GM19239 (cell line): ENCODE data around the gene PAQR8.

Experiments used
- DNase-seq: peaks from one replicate; pipeline ENCODE4 v3.0.0; 2011; ENCODE audit warnings: low spot score; ENCODE audit not compliant: insufficient read length
- FAIRE-seq: peaks from 2 replicates; lab custom pipeline; 2011; peaks lifted over from hg19 to GRCh38; lab: Jason Lieb, UNC

PAQR8 gene

GRCh38 chr6:52400313-52401041, 38.5 kb downstream of the PAQR8 start:
- peak; percentile 26 for FAIRE-seq
- DNase-seq = no peak

DNA sequence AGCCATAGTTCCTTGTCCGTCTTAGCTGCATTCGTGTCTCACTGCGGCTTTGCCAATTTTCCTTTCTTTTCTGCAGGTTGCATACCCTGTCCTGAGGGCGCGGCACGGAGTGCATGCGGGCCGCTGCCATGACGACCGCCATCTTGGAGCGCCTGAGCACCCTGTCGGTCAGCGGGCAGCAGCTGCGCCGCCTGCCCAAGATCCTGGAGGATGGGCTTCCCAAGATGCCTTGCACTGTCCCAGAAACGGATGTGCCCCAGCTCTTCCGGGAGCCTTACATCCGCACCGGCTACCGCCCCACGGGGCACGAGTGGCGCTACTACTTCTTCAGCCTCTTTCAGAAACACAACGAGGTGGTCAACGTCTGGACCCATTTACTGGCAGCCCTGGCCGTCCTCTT, 41.1 kb downstream of the PAQR8 start:
- FAIRE-seq = no peak

GRCh38 chr6:52403627-52404026, 41.7 kb downstream of the PAQR8 start:
- FAIRE-seq = no peak
- DNase-seq = no peak

More for the DNA sequence above, 41.1 kb downstream of the PAQR8 start:
- DNase-seq = no peak

DNA sequence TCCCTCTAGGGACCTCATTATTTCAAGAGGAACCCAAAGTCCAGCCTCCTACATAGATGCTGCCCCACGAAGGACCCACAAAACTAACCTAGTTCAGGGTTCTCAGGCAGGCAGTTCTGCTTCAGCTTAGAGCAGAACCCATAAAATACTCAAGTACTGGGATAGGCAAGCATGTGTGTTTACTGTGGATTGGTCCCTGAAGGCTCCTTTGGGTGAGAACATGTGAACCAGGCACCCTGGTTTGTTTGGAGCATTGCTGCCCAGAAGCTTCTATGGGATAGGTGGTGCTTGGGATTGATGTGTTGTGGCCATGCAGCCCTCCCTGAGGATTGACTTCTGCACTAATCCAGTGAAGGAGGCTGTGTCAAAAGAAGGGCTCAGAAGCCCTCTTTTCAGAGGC, 43.3 kb downstream of the PAQR8 start:
- no peak for FAIRE-seq

GRCh38 chr6:52407467-52407866, 45.5 kb downstream of the PAQR8 start:
- no peak for DNase-seq
- peak; percentile 48 for FAIRE-seq

More for the DNA sequence above, 43.3 kb downstream of the PAQR8 start:
- no peak for DNase-seq

GRCh38 chr6:52409499-52409898, 47.5 kb downstream of the PAQR8 start:
- FAIRE-seq = no peak
- DNase-seq = no peak

DNA sequence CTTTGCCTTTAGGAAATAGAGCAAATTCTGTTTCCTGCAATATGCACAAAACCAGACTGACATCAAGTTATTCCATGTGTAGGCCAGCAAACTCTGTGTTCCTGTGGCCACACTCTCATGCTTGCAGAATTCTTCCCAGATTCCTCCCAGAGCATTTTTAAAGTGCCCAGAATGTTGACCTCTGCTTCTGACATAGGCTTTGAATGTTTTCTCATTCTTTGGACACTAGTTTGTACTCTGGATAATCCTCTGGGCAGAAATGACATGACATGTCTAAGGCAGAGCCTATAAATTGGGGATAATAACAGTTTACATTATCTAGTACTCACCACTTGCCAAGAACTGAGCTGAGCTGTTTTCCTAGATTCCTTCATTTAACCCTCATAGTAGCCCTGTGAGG, 49.0 kb downstream of the PAQR8 start:
- FAIRE-seq (no peak), DNase-seq (no peak)

DNA sequence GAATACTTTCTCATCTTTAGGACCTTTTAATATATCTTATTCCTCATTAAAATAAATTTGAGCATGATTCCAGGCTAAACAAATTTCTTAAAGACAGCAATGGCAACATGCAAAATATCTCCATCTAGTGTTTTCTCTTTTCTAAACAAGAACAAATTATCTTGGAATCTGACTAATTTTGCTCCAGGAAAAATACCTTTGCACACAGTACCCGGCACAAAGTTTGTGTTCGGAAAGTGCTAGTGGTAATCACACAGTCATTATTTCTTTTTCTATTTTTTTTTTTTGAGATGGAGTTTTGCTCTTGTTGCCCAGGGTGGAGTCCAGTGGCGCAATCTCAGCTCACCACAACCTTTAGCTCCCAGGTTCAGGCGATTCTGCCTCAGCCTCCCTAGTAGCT, 50.0 kb downstream of the PAQR8 start:
- FAIRE-seq = no peak
- no peak for DNase-seq

DNA sequence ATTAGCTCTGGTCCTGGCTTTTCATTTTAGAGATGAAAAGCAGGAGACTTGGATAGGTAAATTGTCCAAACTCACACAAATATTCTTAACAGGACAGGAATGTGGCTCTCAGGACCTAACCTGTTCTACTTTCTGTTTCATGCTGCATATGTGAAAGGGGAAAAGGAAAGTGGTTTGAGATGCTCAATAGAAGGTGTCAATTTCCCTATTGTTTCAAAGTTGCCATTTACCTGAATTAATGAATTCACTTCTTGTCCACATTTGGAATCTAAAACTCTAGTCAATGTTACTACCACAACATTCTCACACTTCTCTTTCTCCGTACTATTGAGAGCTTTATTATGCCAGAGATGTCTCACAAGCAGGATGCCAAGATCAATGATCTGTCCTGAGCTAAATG, 53.4 kb downstream of the PAQR8 start:
- FAIRE-seq (peak; percentile 55), DNase-seq (no peak)

- FAIRE-seq = no peak
- no peak for DNase-seq
Measured at GRCh38 chr6:52415917-52416628, 54.1 kb downstream of the PAQR8 start.

- FAIRE-seq (peak; percentile 90), DNase-seq (no peak)
Measured at GRCh38 chr6:52416629-52417151, 54.7 kb downstream of the PAQR8 start.

DNA sequence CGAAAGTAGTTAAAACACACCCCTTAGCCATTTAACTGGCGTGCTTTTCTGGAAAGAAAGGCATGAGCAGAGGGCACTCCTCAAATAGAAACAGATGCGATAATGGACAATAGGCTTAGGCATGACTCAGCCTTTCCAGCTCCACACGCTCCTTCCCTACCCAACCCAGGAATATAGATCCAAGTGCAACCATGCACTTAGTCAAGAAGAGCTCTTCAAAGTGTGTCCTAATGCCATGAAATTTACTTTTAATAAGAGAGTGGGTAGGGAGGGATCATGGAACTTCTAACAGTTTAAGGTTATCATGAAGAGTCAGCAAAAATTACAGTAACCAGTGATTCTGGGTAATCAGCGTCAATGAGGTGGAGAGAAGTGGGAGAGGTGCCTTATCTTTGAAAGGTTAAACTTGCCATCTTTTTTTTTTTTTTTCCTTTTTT, 55.7 kb downstream of the PAQR8 start:
- no peak for FAIRE-seq

DNA sequence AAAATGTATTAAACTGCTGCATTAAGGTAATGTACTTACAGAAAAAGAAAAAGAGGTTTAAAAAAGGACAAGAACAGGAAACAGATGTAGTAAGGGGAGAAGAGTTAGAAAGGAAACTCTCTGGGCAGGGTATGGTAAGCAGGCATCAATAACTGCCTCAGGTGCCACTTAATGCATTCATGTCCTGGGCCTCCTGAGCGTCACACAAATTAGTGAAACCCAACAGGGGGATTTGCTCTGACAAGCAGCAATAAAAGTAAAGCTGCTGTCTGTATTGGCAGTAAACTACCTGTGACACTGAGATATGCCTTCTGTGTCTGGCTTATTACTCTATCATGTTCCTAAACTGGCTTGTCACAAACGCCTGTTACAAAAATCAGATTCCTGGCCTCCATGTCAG, 56.7 kb downstream of the PAQR8 start:
- DNase-seq (no peak), FAIRE-seq (no peak)

More for the DNA sequence above, 55.7 kb downstream of the PAQR8 start:
- DNase-seq = no peak

DNA sequence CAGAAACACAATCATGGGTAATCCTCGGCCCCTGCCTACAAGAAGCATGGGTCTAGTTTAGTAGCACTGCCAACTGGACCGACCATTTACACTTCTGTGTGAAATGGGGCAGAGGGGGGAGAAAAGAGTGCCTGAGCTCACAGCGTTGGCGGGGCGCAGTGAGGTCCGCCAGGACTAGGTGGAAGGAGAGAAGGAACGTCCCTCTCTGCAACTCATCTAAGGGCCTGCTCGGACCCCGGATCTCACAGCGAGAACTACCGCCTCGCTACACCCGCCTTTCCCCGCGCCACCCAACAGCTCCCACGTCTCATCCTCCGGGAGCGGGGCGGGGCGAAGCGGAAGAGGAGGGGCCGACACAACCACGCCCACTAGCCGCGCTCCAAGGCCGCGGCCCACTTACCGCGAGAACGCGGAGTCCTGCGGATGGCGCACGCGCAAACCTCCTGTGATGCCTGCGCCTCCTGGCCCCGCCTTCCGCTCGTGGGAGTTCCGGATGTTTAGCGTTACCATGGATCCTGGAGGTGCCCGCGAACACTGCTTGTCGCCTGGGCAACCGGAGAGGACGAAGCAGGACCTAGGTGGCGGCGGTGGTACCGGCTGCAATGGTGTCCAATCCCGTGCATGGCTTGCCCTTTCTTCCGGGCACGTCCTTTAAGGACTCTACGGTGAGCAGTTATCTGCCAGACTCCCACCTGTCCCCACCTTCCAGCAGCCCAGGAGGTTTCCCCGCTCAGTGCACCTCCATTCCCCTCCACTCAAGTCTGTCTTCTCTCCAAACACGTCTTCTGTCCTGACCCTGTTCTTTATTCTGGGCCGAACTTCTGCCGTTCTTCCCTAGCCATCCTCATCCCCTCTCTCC, 58.1 kb downstream of the PAQR8 start, which contains the start of gene EFHC1:
EFHC1 (plus strand) TSS at position 534 of the 859 bp plus-strand sequence; CDS start at position 603, 69 bp downstream.
- FAIRE-seq = peak; percentile 94
- peak; percentile 67 for DNase-seq

GRCh38 chr6:52420668-52421358, 58.9 kb downstream of the PAQR8 start:
- FAIRE-seq = no peak
- DNase-seq = no peak

DNA sequence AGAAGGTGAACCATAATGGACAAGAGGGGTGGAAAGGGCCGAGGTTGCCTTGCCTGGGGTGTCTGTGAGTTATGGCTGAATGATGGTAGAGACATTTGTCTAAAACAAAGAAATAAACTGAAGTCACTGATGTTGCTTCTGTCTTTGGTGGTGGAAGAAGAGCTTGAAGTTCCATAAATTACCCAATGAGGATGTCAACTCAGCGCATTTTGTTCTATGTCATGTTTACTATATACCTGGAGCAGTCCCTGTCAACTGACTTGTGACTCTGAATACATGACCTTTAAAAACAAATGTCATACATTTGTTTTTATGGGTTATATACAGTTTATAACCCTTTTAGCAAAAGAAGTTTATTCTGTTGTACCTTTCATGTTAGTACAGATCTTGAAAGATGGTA, 60.2 kb downstream of the PAQR8 start:
- DNase-seq (no peak), FAIRE-seq (no peak)

DNA sequence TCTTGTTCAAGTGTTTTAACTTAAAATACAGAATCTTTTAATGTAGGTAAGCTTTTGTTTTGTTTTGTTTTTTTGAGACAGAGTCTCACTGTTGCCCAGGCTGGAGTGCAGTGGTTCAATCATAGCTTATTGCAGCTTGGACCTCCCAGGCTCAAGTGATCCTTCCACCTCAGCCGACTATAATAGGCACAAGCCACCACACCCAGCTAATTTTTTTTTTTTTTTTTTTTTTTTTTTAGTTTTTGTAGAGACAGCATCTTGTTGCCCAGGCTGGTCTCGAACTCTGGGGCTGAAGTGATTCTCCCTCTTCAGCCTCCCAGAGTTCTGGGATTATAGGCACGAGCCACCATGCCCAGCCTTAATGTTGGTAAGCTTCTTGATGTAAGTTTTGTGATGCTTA, 61.5 kb downstream of the PAQR8 start:
- FAIRE-seq = no peak
- no peak for DNase-seq

GRCh38 chr6:52423971-52424381, 62.0 kb downstream of the PAQR8 start:
- FAIRE-seq = no peak
- no peak for DNase-seq

DNA sequence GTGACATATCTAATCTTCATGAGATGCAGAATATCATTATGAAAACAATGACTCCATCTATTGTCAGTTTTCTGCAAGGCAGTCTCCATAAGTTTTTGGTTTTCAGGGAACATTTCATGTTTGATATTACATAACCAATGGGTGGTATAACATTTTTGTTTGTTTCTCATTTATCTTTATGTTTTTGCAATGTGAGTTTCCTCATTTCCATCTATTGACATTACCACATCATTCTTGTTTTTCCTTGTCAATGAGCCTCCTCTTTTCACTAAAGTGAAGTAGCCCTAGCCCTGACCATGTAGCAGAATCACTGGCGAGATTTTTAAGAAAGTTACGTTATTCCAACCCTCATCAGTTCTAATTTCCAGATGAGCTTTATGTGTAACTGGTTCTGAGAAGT, 62.6 kb downstream of the PAQR8 start:
- no peak for DNase-seq
- no peak for FAIRE-seq

- DNase-seq (no peak), FAIRE-seq (peak; percentile 28)
Measured at GRCh38 chr6:52426667-52427066, 64.7 kb downstream of the PAQR8 start.
